K562 (cell line): ENCODE results near the gene APCDD1L. TPM values are rescaled to one million over a fixed set of nuclear protein-coding genes. Genes with fewer than 3 reads are reported as not detected.

Experiments
- ATAC-seq: fragments of 200-7000 bp; cut with Tn5 transposase; 3 replicates; pipeline ENCODE4 v1.9.1; 2020; ENCODE audit warnings: moderate library complexity
- BruUV-seq: library from RNA; stranded (reverse); fragments of 400-500 nt; replicated peaks from 2 replicates; lab custom pipeline; 2021; lab: Mats Ljungman, UMichigan
- CTCF ChIA-PET: fragments of 300-600 bp; formaldehyde crosslinking; extraction: SDS; loops from one replicate; lab custom pipeline; 2021; ENCODE audit warnings: low intra/inter-chr PET ratio; lab: Yijun Ruan, JAX
- POLR2A ChIA-PET: fragments of 300-600, 350-650 bp; sonication (Branson Sonifier 250); formaldehyde crosslinking; extraction: SDS; loops from one replicate; lab custom pipeline; 2021; ENCODE audit warnings: antibody characterized with exemption, inconsistent platforms; lab: Yijun Ruan, JAX
- DNase-seq, 4 experiments: peaks; one replicate each; pipeline versions ENCODE4 v3.0.0 to v3.0.0-alpha.2; 2011 to 2018; ENCODE audit warnings: low spot score in 3 of 4, mixed read lengths in 3 of 4; ENCODE audit errors: extremely low read depth in 1 of 4
- FAIRE-seq: peaks from 2 replicates; lab custom pipeline; 2011; peaks lifted over from hg19 to GRCh38; lab: Jason Lieb, UNC
- H2AFZ ChIP-seq: 2 replicates; pipeline ENCODE4 v1.6.0; 2011; ENCODE audit warnings: low read depth, low read length, control low read depth, inconsistent platforms
- H3K27ac ChIP-seq: fragments of 200-600 bp; 3 replicates; pipeline ENCODE4 v1.8.0; 2011; ENCODE audit warnings: low read depth, mild to moderate bottlenecking, control low read depth, inconsistent platforms, low read length, moderate library complexity, mixed read lengths; ENCODE audit errors: extremely low read depth
- H3K27me3 ChIP-seq, 2 experiments: fragments of 300-600 bp in 1 of 2; 2 replicates in 1 of 2; 3 replicates in 1 of 2; pipeline versions ENCODE4 v1.6.0 to v1.8.0; 2011; ENCODE audit warnings: inconsistent platforms in 2 of 2, low read length in 2 of 2, mild to moderate bottlenecking in 1 of 2, mixed read lengths in 1 of 2, moderate library complexity in 1 of 2; ENCODE audit not compliant: control insufficient read depth in 2 of 2, insufficient read depth in 2 of 2
- H3K36me3 ChIP-seq: fragments of 300-600 bp; 3 replicates; pipeline ENCODE4 v1.8.0; 2011; ENCODE audit warnings: mild to moderate bottlenecking, low read length, inconsistent platforms; ENCODE audit not compliant: control insufficient read depth, insufficient read depth
- H3K4me1 ChIP-seq, 2 experiments: fragments of 200-600 bp in 1 of 2; replicated peaks in 1 of 2; 2 replicates in 1 of 2; 3 replicates in 1 of 2; pipeline versions ENCODE4 v1.5.1 to v1.8.0; 2011; ENCODE audit warnings: inconsistent platforms in 2 of 2, low read length in 2 of 2, mild to moderate bottlenecking in 1 of 2, mixed read lengths in 1 of 2, moderate library complexity in 1 of 2; ENCODE audit not compliant: control insufficient read depth in 2 of 2, insufficient read depth in 2 of 2
- H3K4me2 ChIP-seq: 2 replicates; pipeline ENCODE4 v1.6.1; 2011; ENCODE audit warnings: low read length, control low read depth, inconsistent platforms, mixed read lengths; ENCODE audit not compliant: insufficient read depth
- H3K4me3 ChIP-seq: fragments of 200-600 bp; sonication (generic), shearing (Covaris generic); 2 replicates; pipeline ENCODE4 v1.5.1; 2016; ENCODE audit warnings: control low read depth, inconsistent platforms
- H3K79me2 ChIP-seq: fragments of 200-600 bp; 3 replicates; pipeline ENCODE4 v1.8.0; 2011; ENCODE audit warnings: low read length, inconsistent platforms; ENCODE audit not compliant: control insufficient read depth, insufficient read depth
- H3K9ac ChIP-seq, 2 experiments: 2 replicates each; pipeline versions ENCODE4 v1.6.0 to v1.6.1; 2011; ENCODE audit warnings: low read depth in 2 of 2, low read length in 2 of 2, control low read depth in 1 of 2, inconsistent platforms in 1 of 2, mild to moderate bottlenecking in 1 of 2, mixed read lengths in 1 of 2; ENCODE audit not compliant: insufficient read depth in 1 of 2
- H3K9me1 ChIP-seq: one replicate; pipeline ENCODE4 v1.6.0; 2011; ENCODE audit warnings: inconsistent platforms, mild to moderate bottlenecking, low read length, moderate library complexity; ENCODE audit not compliant: control insufficient read depth, insufficient read depth
- H3K9me3 ChIP-seq: replicated peaks from 2 replicates; pipeline ENCODE4 v1.5.1; 2011; ENCODE audit warnings: low read depth, low read length, inconsistent platforms; ENCODE audit not compliant: control insufficient read depth, insufficient read depth
- H4K20me1 ChIP-seq: replicated peaks from 2 replicates; pipeline ENCODE4 v1.6.1; 2011; ENCODE audit warnings: low read length, inconsistent platforms, mixed read lengths; ENCODE audit not compliant: control insufficient read depth, insufficient read depth
- CREB1 ChIP-seq, 2 experiments: sonication (generic) in 1 of 2; formaldehyde crosslinking in 1 of 2; IDR thresholded peaks; 2 replicates each; pipeline versions ENCODE4 v1.6.1 to v1.8.0; 2012 to 2022; ENCODE audit warnings: inconsistent platforms in 1 of 2, mild to moderate bottlenecking in 1 of 2, missing genetic modification reagents in 1 of 2, moderate library complexity in 1 of 2
- CREBBP ChIP-seq: IDR thresholded peaks from one replicate; pipeline ENCODE4 v1.6.1; 2012; ENCODE audit warnings: low read depth, mild to moderate bottlenecking, control low read depth, inconsistent platforms, low read length
- FOXJ2 ChIP-seq: fragments of 200-800 bp; sonication (Bioruptor generic); IDR thresholded peaks from 2 replicates; pipeline ENCODE4 v1.6.1; 2016; ENCODE audit warnings: missing genetic modification characterization, missing compliant biosample characterization
- NR2C2 ChIP-seq, 2 experiments: fragments of 200-800 bp in 1 of 2; sonication (Bioruptor generic) in 1 of 2; sonication (generic) in 1 of 2; formaldehyde crosslinking in 1 of 2; IDR thresholded peaks; 2 replicates each; pipeline versions ENCODE4 v1.6.1 to v1.8.0; 2016 to 2022; ENCODE audit warnings: mild to moderate bottlenecking in 1 of 2, missing compliant biosample characterization in 1 of 2, missing genetic modification characterization in 1 of 2, missing genetic modification reagents in 1 of 2
- NR2F6 ChIP-seq: fragments of 450-650 bp; formaldehyde crosslinking; IDR thresholded peaks from 2 replicates; pipeline ENCODE4 v1.4.0; 2020; ENCODE audit warnings: mild to moderate bottlenecking
- NR4A1 ChIP-seq, 2 experiments: fragments of 250-450 bp in 1 of 2; fragments of 450-650 bp in 1 of 2; sonication (Bioruptor Pico) in 1 of 2; IDR thresholded peaks; 2 replicates each; pipeline versions ENCODE4 v1.4.0 to v1.6.1; 2016 to 2020; ENCODE audit warnings: mild to moderate bottlenecking in 2 of 2, missing compliant biosample characterization in 1 of 2, missing genetic modification characterization in 1 of 2, moderate library complexity in 1 of 2
- SREBF2 ChIP-seq: sonication (generic); formaldehyde crosslinking; IDR thresholded peaks from 2 replicates; pipeline ENCODE4 v1.4.0; 2020; ENCODE audit warnings: mild to moderate bottlenecking, missing genetic modification reagents
- TAF9B ChIP-seq: fragments of 450-650 bp; IDR thresholded peaks from 2 replicates; pipeline ENCODE4 v1.6.1; 2018; ENCODE audit warnings: mild to moderate bottlenecking; ENCODE audit not compliant: partially characterized antibody
- TEAD4 ChIP-seq, 2 experiments: sonication (generic) in 1 of 2; formaldehyde crosslinking in 1 of 2; IDR thresholded peaks; 2 replicates each; pipeline versions ENCODE4 v1.6.1 to v1.8.0; 2012 to 2022; ENCODE audit warnings: borderline replicate concordance in 1 of 2, inconsistent platforms in 1 of 2, low read length in 1 of 2, mild to moderate bottlenecking in 1 of 2, missing genetic modification reagents in 1 of 2
- ZSCAN32 ChIP-seq: fragments of 450-650 bp; formaldehyde crosslinking; IDR thresholded peaks from 2 replicates; pipeline ENCODE4 v1.4.0; 2020; ENCODE audit warnings: mild to moderate bottlenecking, moderate library complexity
- WGBS: fragments of 100-300 bp; shearing (Covaris generic); methylation state at CpG from one replicate; pipeline ENCODE4 v1.1.6; 2016; ENCODE audit warnings: low coverage, mixed read lengths; ENCODE audit not compliant: insufficient coverage; ENCODE audit errors: missing lambda C conversion rate; 5-methylcytosine and 5-hydroxymethylcytosine counted together
- in situ Hi-C: fragments of 300-500 bp; cut with MboI; formaldehyde crosslinking; loops from 4 replicates; pipeline ENCODE4 v1.15.0; 2018; ENCODE audit warnings: inconsistent platforms, mixed read lengths
- intact Hi-C: fragments of 100-400 bp; cut with micrococcal nuclease; formaldehyde crosslinking; loops from 2 replicates; pipeline ENCODE4 v1.14.2; 2022
- polyA plus RNA-seq, 8 experiments: library from polyadenylated mRNA; depleted of rRNA in 4 of 8; stranded (reverse) in 5 of 8; unstranded in 3 of 8; fragments of >200 nt; fragmentation: Nextera tagmentation in 2 of 8; fragmentation: Illumina TruSeq in 1 of 8; extraction: Ambion mirVana in 2 of 8; extraction: Trizol in 1 of 8; gene quantifications; 2 replicates each; pipeline versions ENCODE4 v1.2.1 to v1.2.3, GENCODE V29; 2011 to 2014; ENCODE audit warnings: inconsistent platforms in 1 of 8, missing spikeins in 1 of 8
- total RNA-seq, 7 experiments: library from RNA; depleted of rRNA in 6 of 7; stranded (reverse); fragments of >200 nt in 6 of 7; fragmentation: Illumina TruSeq in 2 of 7; extraction: Trizol in 2 of 7; gene quantifications; 2 replicates each; pipeline versions ENCODE4 v1.2.1 to v1.2.3, GENCODE V29; 2011 to 2021; ENCODE audit warnings: low replicate concordance in 1 of 7
- TF ChIP-seq, protein P1 (sequence below): fragments of 450-650 bp; formaldehyde crosslinking; IDR thresholded peaks from 2 replicates; pipeline ENCODE4 v1.4.0; 2020; ENCODE audit warnings: mild to moderate bottlenecking, moderate library complexity
- TF ChIP-seq, protein P2 (sequence below): fragments of 250-450 bp; sonication (Bioruptor Pico); IDR thresholded peaks from 2 replicates; pipeline ENCODE4 v1.5.0; 2020; ENCODE audit warnings: mild to moderate bottlenecking, borderline replicate concordance

The APCDD1L gene
- total and polyA plus RNA-seq, 9 of the 15 experiments (the other 6 are each of a cell fraction or from before 2014, with no cell fraction given) = not detected

DNA sequence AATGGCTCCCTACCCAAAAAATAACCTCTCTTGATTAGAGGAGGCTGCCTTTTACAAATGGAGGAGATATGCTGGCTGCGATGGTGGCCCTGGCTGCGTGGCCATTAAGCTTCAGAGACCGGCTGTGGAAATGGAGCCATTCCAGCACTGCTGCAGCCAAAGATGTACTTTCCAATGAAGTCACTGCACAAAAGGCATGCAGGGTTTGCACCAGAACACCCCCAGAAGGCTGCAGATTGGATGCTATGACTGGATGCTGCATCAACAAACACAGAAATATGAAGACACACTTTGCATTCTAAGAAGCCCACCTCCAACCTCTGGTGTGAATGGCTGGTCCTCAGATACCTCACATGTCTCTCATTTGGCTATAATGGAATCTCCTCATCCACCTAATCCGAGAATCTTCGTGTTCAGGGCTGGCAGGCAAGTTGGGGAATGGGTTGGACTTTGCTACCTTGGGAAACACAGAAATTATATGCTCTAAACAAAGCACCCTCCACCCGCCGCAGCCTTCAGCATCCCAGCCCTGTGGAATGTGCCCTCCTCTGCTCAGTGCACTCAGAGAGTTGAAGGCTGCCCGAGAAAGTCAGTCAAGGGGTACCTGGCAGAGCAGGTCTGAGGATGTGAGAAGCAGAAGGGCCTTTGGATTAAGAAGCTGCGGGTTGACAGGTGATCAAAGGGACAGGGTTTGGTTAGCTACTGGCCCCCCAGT is 35.3 kb downstream of the APCDD1L start:
- no peaks in the 10 kb centered on the region for H3K36me3 ChIP-seq
- intact Hi-C loops (loop anchor here (2.0 kb wide), 2 partner anchors 171 to 359 kb away; partner anchors contain the start of gene STX16), in situ Hi-C loops (loop anchor here (10.0 kb wide), 2 partner anchors 345 to 375 kb away; partner anchors contain the start of genes GNAS and GNAS-AS1)
- peaks cover 3 to 4% of the 10 kb centered on the region in 2 experiments; a peak in 3 of 5 replicates for H3K4me1 ChIP-seq
- under 1% methylated on average over 9 of the region's 9 CpGs for WGBS
- H3K9ac ChIP-seq = no peak overlapping the region
- H3K4me2 ChIP-seq = no peak overlapping the region
- H3K9me3 ChIP-seq = no peaks in the 10 kb centered on the region
- H3K27ac ChIP-seq = no peak overlapping the region
- ChIA-PET POLR2A (interaction anchor here (0.6 to 1.2 kb wide), 4 partner anchors 8 to 270 kb away, joined by 3 to 4 read pairs (median 3); no protein-coding TSS in a partner anchor), CTCF (no interaction called here)
- no peak overlapping the region for H3K4me3 ChIP-seq
- ATAC-seq (no peak), DNase-seq (no peak), FAIRE-seq (no peak)
- no peak overlapping the region for H2AFZ ChIP-seq
- no TSS peak for BruUV-seq
- H3K9me1 ChIP-seq = no peaks in the 10 kb centered on the region
- H3K27me3 ChIP-seq = peaks cover 11 to 24% of the 10 kb centered on the region in 2 experiments; a peak in 4 of 5 replicates
- H4K20me1 ChIP-seq = no peaks in the 10 kb centered on the region
- no peaks in the 10 kb centered on the region for H3K79me2 ChIP-seq
- no peak for TF ChIP-seq CREB1 (IDR thresholded peaks at IDR 0.05)
- TF ChIP-seq CREB1 (CRISPR knock-in tag; IDR thresholded peaks at IDR 0.05) = no peak
- TF ChIP-seq, protein P1, sequence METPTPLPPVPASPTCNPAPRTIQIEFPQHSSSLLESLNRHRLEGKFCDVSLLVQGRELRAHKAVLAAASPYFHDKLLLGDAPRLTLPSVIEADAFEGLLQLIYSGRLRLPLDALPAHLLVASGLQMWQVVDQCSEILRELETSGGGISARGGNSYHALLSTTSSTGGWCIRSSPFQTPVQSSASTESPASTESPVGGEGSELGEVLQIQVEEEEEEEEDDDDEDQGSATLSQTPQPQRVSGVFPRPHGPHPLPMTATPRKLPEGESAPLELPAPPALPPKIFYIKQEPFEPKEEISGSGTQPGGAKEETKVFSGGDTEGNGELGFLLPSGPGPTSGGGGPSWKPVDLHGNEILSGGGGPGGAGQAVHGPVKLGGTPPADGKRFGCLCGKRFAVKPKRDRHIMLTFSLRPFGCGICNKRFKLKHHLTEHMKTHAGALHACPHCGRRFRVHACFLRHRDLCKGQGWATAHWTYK (CRISPR knock-in tag) = no peak
- no peak for TF ChIP-seq NR2F6 (CRISPR knock-in tag)
- no peak for TF ChIP-seq ZSCAN32 (CRISPR knock-in tag)
- TF ChIP-seq TEAD4 (IDR thresholded peaks at IDR 0.05; ENCODE audit: low read length) = no peak
- TF ChIP-seq TEAD4 (CRISPR knock-in tag; IDR thresholded peaks at IDR 0.05; ENCODE audit: borderline replicate concordance) = no peak
- no peak for TF ChIP-seq SREBF2 (CRISPR knock-in tag)
- no peak for TF ChIP-seq TAF9B
- no peak for TF ChIP-seq NR2C2 (CRISPR knock-in tag; IDR thresholded peaks at IDR 0.05)
- no peak for TF ChIP-seq NR2C2 (tag; IDR thresholded peaks at IDR 0.05)
- no peak for TF ChIP-seq CREBBP
- TF ChIP-seq NR4A1 (CRISPR knock-in tag; IDR thresholded peaks at IDR 0.05) = no peak
- TF ChIP-seq NR4A1 (tag; IDR thresholded peaks at IDR 0.05) = no peak
- TF ChIP-seq FOXJ2 = no peak
- TF ChIP-seq, protein P2, sequence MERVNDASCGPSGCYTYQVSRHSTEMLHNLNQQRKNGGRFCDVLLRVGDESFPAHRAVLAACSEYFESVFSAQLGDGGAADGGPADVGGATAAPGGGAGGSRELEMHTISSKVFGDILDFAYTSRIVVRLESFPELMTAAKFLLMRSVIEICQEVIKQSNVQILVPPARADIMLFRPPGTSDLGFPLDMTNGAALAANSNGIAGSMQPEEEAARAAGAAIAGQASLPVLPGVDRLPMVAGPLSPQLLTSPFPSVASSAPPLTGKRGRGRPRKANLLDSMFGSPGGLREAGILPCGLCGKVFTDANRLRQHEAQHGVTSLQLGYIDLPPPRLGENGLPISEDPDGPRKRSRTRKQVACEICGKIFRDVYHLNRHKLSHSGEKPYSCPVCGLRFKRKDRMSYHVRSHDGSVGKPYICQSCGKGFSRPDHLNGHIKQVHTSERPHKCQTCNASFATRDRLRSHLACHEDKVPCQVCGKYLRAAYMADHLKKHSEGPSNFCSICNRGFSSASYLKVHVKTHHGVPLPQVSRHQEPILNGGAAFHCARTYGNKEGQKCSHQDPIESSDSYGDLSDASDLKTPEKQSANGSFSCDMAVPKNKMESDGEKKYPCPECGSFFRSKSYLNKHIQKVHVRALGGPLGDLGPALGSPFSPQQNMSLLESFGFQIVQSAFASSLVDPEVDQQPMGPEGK (CRISPR knock-in tag) = no peak
